IMR-90 (cell line): Measurements from ENCODE around the gene EMP1.

Experiments
- CTCF ChIP-seq: conservative IDR thresholded peaks from 2 replicates; pipeline ENCODE4 v1.5.1; 2012; ENCODE audit warnings: mild to moderate bottlenecking, low read depth, low read length, improper control_type of control experiment
- POLR2A ChIP-seq: IDR thresholded peaks from 2 replicates; pipeline ENCODE4 v1.6.1; 2012; ENCODE audit warnings: mild to moderate bottlenecking, low read depth, low read length
- SMC3 ChIP-seq: fragments of 150-350 bp; IDR thresholded peaks from 2 replicates; pipeline ENCODE4 v1.6.1; 2016; ENCODE audit warnings: low read depth, mild to moderate bottlenecking, antibody characterized with exemption, low read length, moderate library complexity

GRCh38 chr12:13268581-13268980, 72.1 kb downstream of the EMP1 start:
- TF ChIP-seq CTCF (no peak), POLR2A (no peak), SMC3 (no peak)
